H1 (cell line): ENCODE data around the gene CDHR5. TPM values are rescaled to one million over a fixed set of nuclear protein-coding genes. Genes with fewer than 3 reads are reported as not detected.

Experiments
- ASH2L ChIP-seq: fragments of 200-600, 300-600 bp; sonication (generic); IDR thresholded peaks from one replicate; pipeline ENCODE4 v1.7.1; 2017; ENCODE audit warnings: low read length
- NANOG ChIP-seq: IDR thresholded peaks from 2 replicates; pipeline ENCODE4 v1.6.1; 2011; ENCODE audit warnings: low read length, low read depth, mild to moderate bottlenecking, inconsistent platforms; ENCODE audit not compliant: insufficient read depth, poor library complexity, severe bottlenecking
- POLR2AphosphoS5 ChIP-seq: IDR thresholded peaks from 2 replicates; pipeline ENCODE4 v1.6.1; 2011; ENCODE audit warnings: low read depth, low read length
- TAF1 ChIP-seq: IDR thresholded peaks from 2 replicates; pipeline ENCODE4 v1.6.1; 2011; ENCODE audit warnings: mild to moderate bottlenecking, low read depth, low read length
- polyA plus RNA-seq, 7 experiments: library from polyadenylated mRNA; depleted of rRNA in 3 of 7; stranded (reverse) in 5 of 7; unstranded in 2 of 7; fragments of >200 nt in 5 of 7; fragments of 200-250 nt in 2 of 7; gene quantifications; 1 replicate in 5 of 7; 2 replicates in 1 of 7; 4 replicates in 1 of 7; pipeline versions ENCODE4 v1.2.1 to v1.2.3, GENCODE V29; 2011 to 2013; ENCODE audit warnings: missing spikeins in 2 of 7, mixed read lengths in 2 of 7
- total RNA-seq: library from RNA; stranded (reverse); fragmentation: NEBNext Ultra II Directional; extraction: Animal tissue kit (Norgen Biotek cat#: 25700); gene quantifications from 2 replicates; pipeline ENCODE4 v1.2.1, GENCODE V29; 2021
- TF ChIP-seq, protein P1 (sequence below): fragments of 300-600 bp; sonication (generic); IDR thresholded peaks from 2 replicates; pipeline ENCODE4 v1.7.1; 2012; ENCODE audit warnings: low read length, moderate library complexity, mild to moderate bottlenecking, inconsistent platforms; ENCODE audit not compliant: insufficient replicate concordance
- TF ChIP-seq, protein P2 (sequence below), 3 experiments: IDR thresholded peaks; 1 replicate in 2 of 3; 2 replicates in 1 of 3; pipeline versions ENCODE4 v1.5.1 to v1.6.1; 2011; ENCODE audit warnings: low read length in 3 of 3, mild to moderate bottlenecking in 3 of 3, inconsistent platforms in 2 of 3, low read depth in 1 of 3, moderate library complexity in 1 of 3; ENCODE audit not compliant: insufficient read depth in 1 of 3; ENCODE audit errors: control extremely low read depth in 1 of 3

CDHR5 gene
- total and polyA plus RNA-seq, 2 of the 8 experiments (the other 6 are each of a cell fraction or from before 2014, with no cell fraction given), result not detected

DNA sequence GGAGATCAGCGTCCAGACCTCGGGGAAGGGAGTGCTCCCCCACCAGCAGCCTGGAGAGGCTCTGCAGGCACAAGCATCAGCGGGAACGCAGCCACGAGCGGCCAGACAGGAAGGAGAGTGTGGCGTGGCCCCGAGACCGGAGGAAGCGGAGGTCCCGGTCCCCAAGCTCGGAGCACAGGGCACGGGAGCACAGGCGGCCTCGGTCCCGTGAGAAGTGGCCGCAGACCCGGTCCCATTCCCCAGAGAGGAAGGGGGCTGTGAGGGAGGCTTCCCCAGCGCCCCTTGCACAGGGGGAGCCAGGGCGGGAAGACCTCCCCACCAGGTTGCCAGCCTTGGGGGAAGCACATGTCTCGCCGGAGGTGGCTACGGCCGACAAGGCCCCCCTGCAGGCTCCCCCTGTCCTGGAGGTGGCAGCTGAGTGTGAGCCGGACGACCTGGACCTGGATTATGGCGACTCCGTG, 15.9 kb downstream of the CDHR5 start (continued):
- TF ChIP-seq, protein P1, sequence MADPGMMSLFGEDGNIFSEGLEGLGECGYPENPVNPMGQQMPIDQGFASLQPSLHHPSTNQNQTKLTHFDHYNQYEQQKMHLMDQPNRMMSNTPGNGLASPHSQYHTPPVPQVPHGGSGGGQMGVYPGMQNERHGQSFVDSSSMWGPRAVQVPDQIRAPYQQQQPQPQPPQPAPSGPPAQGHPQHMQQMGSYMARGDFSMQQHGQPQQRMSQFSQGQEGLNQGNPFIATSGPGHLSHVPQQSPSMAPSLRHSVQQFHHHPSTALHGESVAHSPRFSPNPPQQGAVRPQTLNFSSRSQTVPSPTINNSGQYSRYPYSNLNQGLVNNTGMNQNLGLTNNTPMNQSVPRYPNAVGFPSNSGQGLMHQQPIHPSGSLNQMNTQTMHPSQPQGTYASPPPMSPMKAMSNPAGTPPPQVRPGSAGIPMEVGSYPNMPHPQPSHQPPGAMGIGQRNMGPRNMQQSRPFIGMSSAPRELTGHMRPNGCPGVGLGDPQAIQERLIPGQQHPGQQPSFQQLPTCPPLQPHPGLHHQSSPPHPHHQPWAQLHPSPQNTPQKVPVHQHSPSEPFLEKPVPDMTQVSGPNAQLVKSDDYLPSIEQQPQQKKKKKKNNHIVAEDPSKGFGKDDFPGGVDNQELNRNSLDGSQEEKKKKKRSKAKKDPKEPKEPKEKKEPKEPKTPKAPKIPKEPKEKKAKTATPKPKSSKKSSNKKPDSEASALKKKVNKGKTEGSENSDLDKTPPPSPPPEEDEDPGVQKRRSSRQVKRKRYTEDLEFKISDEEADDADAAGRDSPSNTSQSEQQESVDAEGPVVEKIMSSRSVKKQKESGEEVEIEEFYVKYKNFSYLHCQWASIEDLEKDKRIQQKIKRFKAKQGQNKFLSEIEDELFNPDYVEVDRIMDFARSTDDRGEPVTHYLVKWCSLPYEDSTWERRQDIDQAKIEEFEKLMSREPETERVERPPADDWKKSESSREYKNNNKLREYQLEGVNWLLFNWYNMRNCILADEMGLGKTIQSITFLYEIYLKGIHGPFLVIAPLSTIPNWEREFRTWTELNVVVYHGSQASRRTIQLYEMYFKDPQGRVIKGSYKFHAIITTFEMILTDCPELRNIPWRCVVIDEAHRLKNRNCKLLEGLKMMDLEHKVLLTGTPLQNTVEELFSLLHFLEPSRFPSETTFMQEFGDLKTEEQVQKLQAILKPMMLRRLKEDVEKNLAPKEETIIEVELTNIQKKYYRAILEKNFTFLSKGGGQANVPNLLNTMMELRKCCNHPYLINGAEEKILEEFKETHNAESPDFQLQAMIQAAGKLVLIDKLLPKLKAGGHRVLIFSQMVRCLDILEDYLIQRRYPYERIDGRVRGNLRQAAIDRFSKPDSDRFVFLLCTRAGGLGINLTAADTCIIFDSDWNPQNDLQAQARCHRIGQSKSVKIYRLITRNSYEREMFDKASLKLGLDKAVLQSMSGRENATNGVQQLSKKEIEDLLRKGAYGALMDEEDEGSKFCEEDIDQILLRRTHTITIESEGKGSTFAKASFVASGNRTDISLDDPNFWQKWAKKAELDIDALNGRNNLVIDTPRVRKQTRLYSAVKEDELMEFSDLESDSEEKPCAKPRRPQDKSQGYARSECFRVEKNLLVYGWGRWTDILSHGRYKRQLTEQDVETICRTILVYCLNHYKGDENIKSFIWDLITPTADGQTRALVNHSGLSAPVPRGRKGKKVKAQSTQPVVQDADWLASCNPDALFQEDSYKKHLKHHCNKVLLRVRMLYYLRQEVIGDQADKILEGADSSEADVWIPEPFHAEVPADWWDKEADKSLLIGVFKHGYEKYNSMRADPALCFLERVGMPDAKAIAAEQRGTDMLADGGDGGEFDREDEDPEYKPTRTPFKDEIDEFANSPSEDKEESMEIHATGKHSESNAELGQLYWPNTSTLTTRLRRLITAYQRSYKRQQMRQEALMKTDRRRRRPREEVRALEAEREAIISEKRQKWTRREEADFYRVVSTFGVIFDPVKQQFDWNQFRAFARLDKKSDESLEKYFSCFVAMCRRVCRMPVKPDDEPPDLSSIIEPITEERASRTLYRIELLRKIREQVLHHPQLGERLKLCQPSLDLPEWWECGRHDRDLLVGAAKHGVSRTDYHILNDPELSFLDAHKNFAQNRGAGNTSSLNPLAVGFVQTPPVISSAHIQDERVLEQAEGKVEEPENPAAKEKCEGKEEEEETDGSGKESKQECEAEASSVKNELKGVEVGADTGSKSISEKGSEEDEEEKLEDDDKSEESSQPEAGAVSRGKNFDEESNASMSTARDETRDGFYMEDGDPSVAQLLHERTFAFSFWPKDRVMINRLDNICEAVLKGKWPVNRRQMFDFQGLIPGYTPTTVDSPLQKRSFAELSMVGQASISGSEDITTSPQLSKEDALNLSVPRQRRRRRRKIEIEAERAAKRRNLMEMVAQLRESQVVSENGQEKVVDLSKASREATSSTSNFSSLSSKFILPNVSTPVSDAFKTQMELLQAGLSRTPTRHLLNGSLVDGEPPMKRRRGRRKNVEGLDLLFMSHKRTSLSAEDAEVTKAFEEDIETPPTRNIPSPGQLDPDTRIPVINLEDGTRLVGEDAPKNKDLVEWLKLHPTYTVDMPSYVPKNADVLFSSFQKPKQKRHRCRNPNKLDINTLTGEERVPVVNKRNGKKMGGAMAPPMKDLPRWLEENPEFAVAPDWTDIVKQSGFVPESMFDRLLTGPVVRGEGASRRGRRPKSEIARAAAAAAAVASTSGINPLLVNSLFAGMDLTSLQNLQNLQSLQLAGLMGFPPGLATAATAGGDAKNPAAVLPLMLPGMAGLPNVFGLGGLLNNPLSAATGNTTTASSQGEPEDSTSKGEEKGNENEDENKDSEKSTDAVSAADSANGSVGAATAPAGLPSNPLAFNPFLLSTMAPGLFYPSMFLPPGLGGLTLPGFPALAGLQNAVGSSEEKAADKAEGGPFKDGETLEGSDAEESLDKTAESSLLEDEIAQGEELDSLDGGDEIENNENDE, result no peak
- TF ChIP-seq, protein P2, sequence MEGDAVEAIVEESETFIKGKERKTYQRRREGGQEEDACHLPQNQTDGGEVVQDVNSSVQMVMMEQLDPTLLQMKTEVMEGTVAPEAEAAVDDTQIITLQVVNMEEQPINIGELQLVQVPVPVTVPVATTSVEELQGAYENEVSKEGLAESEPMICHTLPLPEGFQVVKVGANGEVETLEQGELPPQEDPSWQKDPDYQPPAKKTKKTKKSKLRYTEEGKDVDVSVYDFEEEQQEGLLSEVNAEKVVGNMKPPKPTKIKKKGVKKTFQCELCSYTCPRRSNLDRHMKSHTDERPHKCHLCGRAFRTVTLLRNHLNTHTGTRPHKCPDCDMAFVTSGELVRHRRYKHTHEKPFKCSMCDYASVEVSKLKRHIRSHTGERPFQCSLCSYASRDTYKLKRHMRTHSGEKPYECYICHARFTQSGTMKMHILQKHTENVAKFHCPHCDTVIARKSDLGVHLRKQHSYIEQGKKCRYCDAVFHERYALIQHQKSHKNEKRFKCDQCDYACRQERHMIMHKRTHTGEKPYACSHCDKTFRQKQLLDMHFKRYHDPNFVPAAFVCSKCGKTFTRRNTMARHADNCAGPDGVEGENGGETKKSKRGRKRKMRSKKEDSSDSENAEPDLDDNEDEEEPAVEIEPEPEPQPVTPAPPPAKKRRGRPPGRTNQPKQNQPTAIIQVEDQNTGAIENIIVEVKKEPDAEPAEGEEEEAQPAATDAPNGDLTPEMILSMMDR (IDR thresholded peaks at IDR 0.05; ENCODE audit: control extremely low read depth in 1 of 3, insufficient read depth in 1 of 3, low read depth in 1 of 3, low read length in 3 of 3), result no peak
- TF ChIP-seq POLR2AphosphoS5, result 0 out of 2 replicates have a peak, but pooled peaks have one; percentile 17
- no peak for TF ChIP-seq ASH2L
- no peak for TF ChIP-seq NANOG
- TF ChIP-seq TAF1, result no peak
